Neural cell (in vitro differentiated cells): ENCODE data around the gene QSOX1. TPM values are rescaled to one million over a fixed set of nuclear protein-coding genes. Genes with fewer than 3 reads are reported as not detected.

Experiments
- H2AFZ ChIP-seq: fragments of 200-600, 300-800 bp; sonication (generic), shearing (Covaris generic); 2 replicates; pipeline ENCODE4 v1.6.0; 2014; ENCODE audit warnings: low read depth, mild to moderate bottlenecking, antibody characterized with exemption, low read length, moderate library complexity
- H3F3A ChIP-seq: fragments of 200-600 bp; shearing (Covaris generic); 2 replicates; pipeline ENCODE4 v1.6.1; 2016; ENCODE audit warnings: mild to moderate bottlenecking, moderate library complexity, mixed read lengths, antibody characterized with exemption, low read length; ENCODE audit not compliant: insufficient read depth, poor library complexity, severe bottlenecking
- H3K27ac ChIP-seq: fragments of 200-600, 300-800 bp; sonication (generic), shearing (Covaris generic); 2 replicates; pipeline ENCODE4 v1.5.1; 2014; ENCODE audit warnings: mild to moderate bottlenecking, low read length, moderate library complexity
- H3K27me3 ChIP-seq: fragments of 300-800, 200-600 bp; sonication (generic), shearing (Covaris generic); 2 replicates; pipeline ENCODE4 v1.6.0; 2014; ENCODE audit warnings: mild to moderate bottlenecking, low read depth, low read length, moderate library complexity; ENCODE audit not compliant: insufficient read depth
- H3K36me3 ChIP-seq: fragments of 300-800, 200-600 bp; sonication (generic), shearing (Covaris generic); 2 replicates; pipeline ENCODE4 v1.5.1; 2014; ENCODE audit warnings: mild to moderate bottlenecking, antibody characterized with exemption, low read length, moderate library complexity; ENCODE audit not compliant: insufficient read depth
- H3K4me2 ChIP-seq: fragments of 300-800, 200-600 bp; sonication (generic), shearing (Covaris generic); 2 replicates; pipeline ENCODE4 v1.6.0; 2014; ENCODE audit warnings: mild to moderate bottlenecking, low read length
- H3K4me3 ChIP-seq: fragments of 300-800, 200-600 bp; sonication (generic), shearing (Covaris generic); 2 replicates; pipeline ENCODE4 v1.5.1; 2014; ENCODE audit warnings: mild to moderate bottlenecking, low read length, moderate library complexity
- H3K79me2 ChIP-seq: fragments of 200-600 bp; shearing (Covaris generic); replicated peaks from 2 replicates; pipeline ENCODE4 v1.6.0; 2014; ENCODE audit warnings: mild to moderate bottlenecking, low read length, moderate library complexity; ENCODE audit not compliant: insufficient read depth
- H3K9ac ChIP-seq: fragments of 300-800, 200-600 bp; sonication (generic), shearing (Covaris generic); 2 replicates; pipeline ENCODE4 v1.6.1; 2016; ENCODE audit warnings: mild to moderate bottlenecking, low read length, mixed read lengths
- H3K9me2 ChIP-seq: fragments of 200-600 bp; shearing (Covaris generic); 2 replicates; pipeline ENCODE4 v1.6.1; 2016; ENCODE audit warnings: mild to moderate bottlenecking, low read length, mixed read lengths; ENCODE audit not compliant: insufficient read depth
- H3K9me3 ChIP-seq: fragments of 200-600, 300-800 bp; sonication (generic), shearing (Covaris generic); 2 replicates; pipeline ENCODE4 v1.6.1; 2016; ENCODE audit warnings: mild to moderate bottlenecking, mixed run types, low read length, moderate library complexity, mixed read lengths
- H4K20me1 ChIP-seq: fragments of 200-600 bp; shearing (Covaris generic); 2 replicates; pipeline ENCODE4 v1.6.1; 2016; ENCODE audit warnings: mild to moderate bottlenecking, mixed run types; ENCODE audit not compliant: insufficient read depth
- CTCF ChIP-seq: fragments of 450-650 bp; IDR thresholded peaks from 2 replicates; pipeline ENCODE4 v1.5.1; 2014; ENCODE audit warnings: antibody characterized with exemption, mild to moderate bottlenecking, moderate library complexity; ENCODE audit not compliant: poor library complexity, severe bottlenecking
- EP300 ChIP-seq: fragments of 450-650 bp; conservative IDR thresholded peaks from 2 replicates; pipeline ENCODE4 v1.6.1; 2014; ENCODE audit warnings: antibody characterized with exemption, mild to moderate bottlenecking, moderate library complexity; ENCODE audit not compliant: poor library complexity, severe bottlenecking
- EZH2 ChIP-seq: fragments of 200-600, 300-800 bp; shearing (Covaris generic), sonication (generic); IDR thresholded peaks from 2 replicates; pipeline ENCODE4 v1.6.1; 2014; ENCODE audit warnings: antibody characterized with exemption, low read length, borderline replicate concordance, mild to moderate bottlenecking; ENCODE audit not compliant: insufficient read depth, poor library complexity, severe bottlenecking
- MXI1 ChIP-seq: fragments of 450-650 bp; conservative IDR thresholded peaks from 2 replicates; pipeline ENCODE4 v1.6.1; 2014; ENCODE audit warnings: antibody characterized with exemption, mild to moderate bottlenecking; ENCODE audit not compliant: poor library complexity, severe bottlenecking
- POLR2AphosphoS5 ChIP-seq: IDR thresholded peaks from 2 replicates; pipeline ENCODE4 v1.6.1; 2012
- RAD21 ChIP-seq: fragments of 450-650 bp; conservative IDR thresholded peaks from 2 replicates; pipeline ENCODE4 v1.6.1; 2014; ENCODE audit warnings: antibody characterized with exemption, mild to moderate bottlenecking, moderate library complexity
- REST ChIP-seq: IDR thresholded peaks from 2 replicates; pipeline ENCODE4 v1.6.1; 2012; ENCODE audit warnings: borderline replicate concordance
- SMC3 ChIP-seq: fragments of 450-650 bp; conservative IDR thresholded peaks from 2 replicates; pipeline ENCODE4 v1.6.1; 2014; ENCODE audit warnings: antibody characterized with exemption, mild to moderate bottlenecking, moderate library complexity; ENCODE audit not compliant: poor library complexity
- TAF1 ChIP-seq: IDR thresholded peaks from 2 replicates; pipeline ENCODE4 v1.6.1; 2012; ENCODE audit warnings: low read depth
- polyA plus RNA-seq: library from polyadenylated mRNA; depleted of rRNA; stranded (reverse); fragments of >200 nt; gene quantifications from 2 replicates; pipeline ENCODE4 v1.2.3, GENCODE V29; 2014

QSOX1 gene
- polyA plus RNA-seq, 1 donor from 2014 or later, result 49.8 TPM

DNA sequence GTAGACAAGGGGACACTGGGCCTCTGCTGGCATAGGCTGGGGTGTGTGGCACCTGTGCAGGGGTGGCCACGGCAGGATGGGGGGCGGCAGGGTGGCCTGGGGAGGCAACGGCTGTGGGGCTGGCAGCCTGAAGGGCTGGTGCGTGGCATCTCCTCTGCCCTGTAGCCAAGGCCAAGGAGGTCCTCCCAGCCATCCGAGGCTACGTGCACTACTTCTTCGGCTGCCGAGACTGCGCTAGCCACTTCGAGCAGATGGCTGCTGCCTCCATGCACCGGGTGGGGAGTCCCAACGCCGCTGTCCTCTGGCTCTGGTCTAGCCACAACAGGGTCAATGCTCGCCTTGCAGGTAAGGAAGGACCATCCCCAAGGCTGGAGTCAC lies 39.4 kb downstream of the QSOX1 start:
- H3K4me3 ChIP-seq, result no peak overlapping the region
- H4K20me1 ChIP-seq, result no peaks in the 10 kb centered on the region
- H3K4me2 ChIP-seq, result no peak overlapping the region
- H3K9me3 ChIP-seq, result no peaks in the 10 kb centered on the region
- TF ChIP-seq RAD21 (no peak), CTCF (no peak), POLR2AphosphoS5 (no peak), MXI1 (no peak), EZH2 (no peak), TAF1 (no peak), EP300 (no peak), SMC3 (no peak), REST (no peak)
- no peaks in the 10 kb centered on the region for H3K27me3 ChIP-seq
- no peak overlapping the region for H3K27ac ChIP-seq
- no peaks in the 10 kb centered on the region for H3K79me2 ChIP-seq
- no peaks in the 10 kb centered on the region for H3K9me2 ChIP-seq
- H3K36me3 ChIP-seq, result peaks cover under 1% of the 10 kb centered on the region
- H2AFZ ChIP-seq, result no peak overlapping the region
- no peak overlapping the region for H3K9ac ChIP-seq
- H3F3A ChIP-seq, result no peaks in the 10 kb centered on the region

DNA sequence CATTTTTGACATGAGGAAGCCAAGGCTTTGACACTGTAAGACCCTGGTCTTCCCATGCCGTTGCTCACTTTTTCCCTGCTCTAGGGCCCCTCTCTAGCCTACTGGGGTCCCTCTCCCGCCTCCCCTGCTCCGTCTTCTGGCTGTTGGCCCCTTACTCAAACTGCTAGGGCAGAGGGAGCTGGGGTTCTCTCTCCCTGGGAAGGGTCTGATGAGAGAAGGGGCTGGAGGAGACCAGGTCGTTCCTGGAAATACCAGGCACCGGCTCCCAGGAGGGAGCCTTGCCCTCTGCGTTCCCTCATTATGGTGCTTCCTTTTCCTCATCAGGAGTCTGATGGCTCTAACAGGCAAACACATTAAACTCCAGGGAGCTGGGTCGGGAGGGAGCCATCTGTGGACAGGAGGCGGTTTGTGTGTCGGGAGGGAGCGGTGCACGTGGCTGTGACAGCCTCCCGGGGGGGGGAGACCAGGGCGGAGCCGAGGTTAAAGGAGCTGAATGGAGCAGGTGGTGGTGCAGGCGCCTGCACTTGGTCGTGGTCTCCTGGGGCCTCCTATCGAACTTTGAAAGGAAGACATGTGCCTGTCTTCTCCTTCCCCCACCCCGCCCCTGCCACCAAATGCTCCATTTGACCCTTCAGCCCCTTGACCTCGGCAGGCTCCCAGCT lies 40.0 kb downstream of the QSOX1 start:
- no peak overlapping the region for H3K4me3 ChIP-seq
- H3K9me2 ChIP-seq, result no peaks in the 10 kb centered on the region
- H2AFZ ChIP-seq, result no peak overlapping the region
- H3K79me2 ChIP-seq, result no peaks in the 10 kb centered on the region
- H3K9me3 ChIP-seq, result no peaks in the 10 kb centered on the region
- H3F3A ChIP-seq, result no peaks in the 10 kb centered on the region
- no peaks in the 10 kb centered on the region for H3K27me3 ChIP-seq
- no peak overlapping the region for H3K4me2 ChIP-seq
- no peak overlapping the region for H3K9ac ChIP-seq
- TF ChIP-seq EZH2 (no peak), CTCF (no peak), EP300 (no peak), RAD21 (no peak), SMC3 (no peak), TAF1 (no peak), POLR2AphosphoS5 (no peak), REST (no peak)
- H3K27ac ChIP-seq, result no peak overlapping the region
- no peaks in the 10 kb centered on the region for H4K20me1 ChIP-seq
- H3K36me3 ChIP-seq, result no peaks in the 10 kb centered on the region
